Left kidney (tissue), 2 donors: Measurements from ENCODE around the gene SIRT5. TPM values are rescaled to one million over a fixed set of nuclear protein-coding genes. Genes with fewer than 3 reads are reported as not detected.

Experiments used
- DNase-seq: peaks from one replicate; pipeline ENCODE4 v3.0.0-alpha.2; 2013
- polyA plus RNA-seq: library from polyadenylated mRNA; unstranded; fragments of 120-200 nt; gene quantifications from one replicate; pipeline ENCODE4 v1.2.1, GENCODE V29; 2013; ENCODE audit not compliant: insufficient read length

Gene SIRT5
- polyA plus RNA-seq, 1 donor, result 24.4 TPM

GRCh38 chr6:13550656-13551055 is 23.7 kb upstream of the SIRT5 start:
- DNase-seq, result no peak

- DNase-seq, result no peak
Measured at GRCh38 chr6:13553646-13554045, 20.8 kb upstream of the SIRT5 start.

GRCh38 chr6:13554929-13555333 is 19.5 kb upstream of the SIRT5 start:
- DNase-seq, result no peak

- no peak for DNase-seq
Measured at GRCh38 chr6:13557841-13558240, 16.6 kb upstream of the SIRT5 start.

- no peak for DNase-seq
Measured at GRCh38 chr6:13558718-13559117, 15.7 kb upstream of the SIRT5 start.

- no peak for DNase-seq
Measured at GRCh38 chr6:13559251-13559650, 15.2 kb upstream of the SIRT5 start.

- DNase-seq, result no peak
Measured at GRCh38 chr6:13559968-13560650, 14.3 kb upstream of the SIRT5 start.

GRCh38 chr6:13560651-13561044 is 13.8 kb upstream of the SIRT5 start:
- DNase-seq, result no peak

- no peak for DNase-seq
Measured at GRCh38 chr6:13561624-13562267, 12.7 kb upstream of the SIRT5 start.

- no peak for DNase-seq
Measured at GRCh38 chr6:13563009-13563408, 11.4 kb upstream of the SIRT5 start.

- DNase-seq, result no peak
Measured at GRCh38 chr6:13565921-13566320, 8.5 kb upstream of the SIRT5 start.

- no peak for DNase-seq
Measured at GRCh38 chr6:13566500-13566899, 7.9 kb upstream of the SIRT5 start.

GRCh38 chr6:13568970-13569369 is 5.4 kb upstream of the SIRT5 start:
- no peak for DNase-seq

GRCh38 chr6:13572240-13572639 is 2.2 kb upstream of the SIRT5 start:
- no peak for DNase-seq

- no peak for DNase-seq
Measured at GRCh38 chr6:13572951-13573654, 1.3 kb upstream of the SIRT5 start.

GRCh38 chr6:13573669-13574110 is 711 bp upstream of the SIRT5 start:
- DNase-seq, result peak; percentile 28

GRCh38 chr6:13574149-13574570 is 241 bp upstream of the SIRT5 start:
- DNase-seq, result peak; percentile 92

GRCh38 chr6:13575377-13575775 is 975 bp downstream of the SIRT5 start:
- DNase-seq, result no peak

- DNase-seq, result no peak
Measured at GRCh38 chr6:13576017-13576416, 1.6 kb downstream of the SIRT5 start.

- no peak for DNase-seq
Measured at GRCh38 chr6:13577926-13578325, 3.5 kb downstream of the SIRT5 start.

GRCh38 chr6:13579911-13580310 is 5.5 kb downstream of the SIRT5 start:
- no peak for DNase-seq

GRCh38 chr6:13581700-13582229 is 7.4 kb downstream of the SIRT5 start:
- DNase-seq, result no peak
